ENCODE data around the gene SRD5A1. TPM values are rescaled to one million over a fixed set of nuclear protein-coding genes. Genes with fewer than 3 reads are reported as not detected.

SRD5A1 gene
- total and polyA plus RNA-seq, 2 of the 8 experiments (the other 6 are each of a cell fraction or from before 2014, with no cell fraction given) = 34.7 to 42.4 TPM

DNA sequence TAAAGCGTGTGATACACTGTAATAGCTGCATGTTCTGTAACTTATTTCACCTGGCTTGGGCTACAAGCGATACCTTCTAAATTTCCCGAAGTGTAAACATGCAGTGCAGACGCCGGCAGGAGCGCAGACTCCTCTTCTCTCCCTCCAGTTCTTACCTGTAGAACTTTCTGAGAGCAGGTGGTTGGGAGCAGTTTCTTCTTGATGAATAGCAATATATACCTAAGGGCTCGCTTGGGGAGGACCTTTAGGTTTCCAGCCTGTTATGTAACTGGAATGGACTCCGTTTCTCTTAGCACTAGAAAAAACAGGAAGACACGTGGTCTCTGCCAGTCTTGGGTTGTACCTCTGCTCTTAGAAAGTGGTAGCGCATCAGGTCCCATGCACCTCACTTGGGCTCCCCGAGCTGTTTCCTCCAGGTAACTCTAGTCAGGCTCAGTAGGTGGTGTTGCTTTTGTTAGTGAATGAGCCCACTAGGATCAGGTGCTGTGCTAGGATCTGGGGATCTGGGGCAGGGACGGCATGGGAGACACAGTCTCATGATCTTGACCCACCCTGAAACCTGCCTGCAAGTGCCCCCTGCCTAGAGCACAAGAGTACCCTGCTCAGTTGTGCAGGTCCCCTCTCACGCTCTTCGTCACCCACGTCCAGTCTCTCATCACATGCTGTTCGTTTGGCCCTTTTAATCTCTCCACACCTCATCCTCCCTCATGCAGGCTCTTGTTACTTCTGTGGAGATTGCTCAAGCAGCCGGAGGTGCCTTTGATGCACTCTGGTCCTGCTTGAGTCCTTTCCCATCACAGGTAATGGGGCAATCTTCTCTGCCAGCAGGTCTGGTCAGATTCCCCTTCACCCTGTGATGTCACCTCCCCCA is 82.8 kb downstream of the SRD5A1 start (continued):
- no peak for TF ChIP-seq EZH2 (IDR thresholded peaks at IDR 0.05; ENCODE audit: low read depth, low read length, severe bottlenecking)
- no peak for TF ChIP-seq CBX5 (IDR thresholded peaks at IDR 0.05; ENCODE audit: low read depth, low read length)

Measured in H1 (cell line).